Measurements from ENCODE around the gene SLC25A11. TPM values are rescaled to one million over a fixed set of nuclear protein-coding genes. Genes with fewer than 3 reads are reported as not detected.
"Not testable (repeated sequence)": the region's sequence is repeated elsewhere in the genome, so short reads cannot be mapped to it uniquely, and the experiment has no call there.

Gene SLC25A11
- total and polyA plus RNA-seq, 4 experiments from 2014 or later: 43.5 to 101 (median 52.3) TPM

- peak overlapping the region in 2 of 7 donors; percentile 17 to 39 for H3K27ac Mint-ChIP-seq
- CTCF ChIA-PET (ENCODE audit: partially characterized antibody): interaction anchor here (1.2 to 1.4 kb wide), 2 partner anchors 17 to 24 kb away, joined by 3 to 7 read pairs; partner anchors contain the start of gene CHRNE
Observed at GRCh38 chr17:4926577-4927335, 13.1 kb downstream of the SLC25A11 start.

GRCh38 chr17:4921320-4921719 is 18.5 kb downstream of the SLC25A11 start:
- H3K27me3 Mint-ChIP-seq: no peaks in the 10 kb centered on the region
- no peaks in the 10 kb centered on the region for H3K36me3 ChIP-seq (ENCODE audit: insufficient read depth, low read length)
- no peaks in the 10 kb centered on the region for H3K36me3 Mint-ChIP-seq
- H3K4me3 Mint-ChIP-seq: no peak overlapping the region
- no peaks in the 10 kb centered on the region for H3K4me1 ChIP-seq (ENCODE audit: insufficient read depth, low read length)
- ChIA-PET POLR2A (ENCODE audit: partially characterized antibody) (interaction anchor here (0.6 kb wide), 1 partner anchor 168 kb away, joined by 4 read pairs; no protein-coding TSS in a partner anchor), CTCF (ENCODE audit: partially characterized antibody) (interaction anchor here (1.3 to 4.2 kb wide), 2 partner anchors 12 to 66 kb away, joined by 3 to 14 read pairs; partner anchors contain the start of gene CAMTA2)
- intact Hi-C loops (cut with micrococcal nuclease): no loop called here
- H3K27ac Mint-ChIP-seq: no peak overlapping the region
- H3K9me3 Mint-ChIP-seq: no peaks in the 10 kb centered on the region
- H3K27me3 ChIP-seq (ENCODE audit: insufficient read depth, low read length): no peaks in the 10 kb centered on the region
- H3K9me3 ChIP-seq (ENCODE audit: control insufficient read depth in 1 of 2, low read length in 2 of 2): no peaks in the 10 kb centered on the region
- no peak for DNase-seq
- no peak overlapping the region for H3K4me3 ChIP-seq (ENCODE audit: low read length in 2 of 2)
- H3K4me1 Mint-ChIP-seq: no peaks in the 10 kb centered on the region
- H3K27ac ChIP-seq (ENCODE audit: low read depth, low read length): no peak overlapping the region

More at GRCh38 chr17:4926577-4927335, 13.1 kb downstream of the SLC25A11 start:
- DNase-seq; H3K9me3 ChIP-seq (ENCODE audit: control insufficient read depth in 1 of 2, low read length in 2 of 2); intact Hi-C loops (cut with micrococcal nuclease); H3K9me3 Mint-ChIP-seq; H3K4me3 ChIP-seq (ENCODE audit: low read length in 2 of 2); H3K27me3 ChIP-seq (ENCODE audit: insufficient read depth, low read length); H3K27ac ChIP-seq (ENCODE audit: low read depth, low read length); H3K36me3 Mint-ChIP-seq; H3K4me1 ChIP-seq (ENCODE audit: insufficient read depth, low read length); H3K36me3 ChIP-seq (ENCODE audit: insufficient read depth, low read length); H3K27me3 Mint-ChIP-seq; H3K4me3 Mint-ChIP-seq: not testable (repeated sequence)
- POLR2A ChIA-PET (ENCODE audit: partially characterized antibody): interaction anchor here (0.8 to 1.4 kb wide), 3 partner anchors 13 to 21 kb away, joined by 3 to 5 read pairs (median 4); partner anchors contain the start of genes RNF167 and SLC25A11
- H3K4me1 Mint-ChIP-seq: peaks cover 0 to 12% (median 5%) of the 10 kb centered on the region in 4 donors

- H3K4me3 ChIP-seq (ENCODE audit: low read length in 2 of 2): no peak overlapping the region
- ChIA-PET POLR2A (ENCODE audit: partially characterized antibody) (interaction anchor here (0.6 kb wide), 2 partner anchors 45 to 1098 kb away, joined by 3 to 4 read pairs; no protein-coding TSS in a partner anchor), CTCF (ENCODE audit: partially characterized antibody) (interaction anchor here (1.3 to 4.2 kb wide), 2 partner anchors 11 to 67 kb away, joined by 3 to 14 read pairs; partner anchors contain the start of gene CAMTA2)
- no peaks in the 10 kb centered on the region for H3K9me3 ChIP-seq (ENCODE audit: control insufficient read depth in 1 of 2, low read length in 2 of 2)
- no peaks in the 10 kb centered on the region for H3K4me1 ChIP-seq (ENCODE audit: insufficient read depth, low read length)
- H3K4me1 Mint-ChIP-seq: no peaks in the 10 kb centered on the region
- H3K27me3 ChIP-seq (ENCODE audit: insufficient read depth, low read length): no peaks in the 10 kb centered on the region
- no peaks in the 10 kb centered on the region for H3K27me3 Mint-ChIP-seq
- no peaks in the 10 kb centered on the region for H3K36me3 Mint-ChIP-seq
- H3K27ac ChIP-seq (ENCODE audit: low read depth, low read length): no peak overlapping the region
- H3K27ac Mint-ChIP-seq: no peak overlapping the region
- no peaks in the 10 kb centered on the region for H3K36me3 ChIP-seq (ENCODE audit: insufficient read depth, low read length)
- intact Hi-C loops (cut with micrococcal nuclease): no loop called here
- H3K4me3 Mint-ChIP-seq: no peak overlapping the region
- no peaks in the 10 kb centered on the region for H3K9me3 Mint-ChIP-seq
- no peak for DNase-seq
Observed at GRCh38 chr17:4920351-4921048, 19.3 kb downstream of the SLC25A11 start.

- Mint-ChIP-seq H3K9me3 (no peaks in the 10 kb centered on the region), H3K27me3 (no peaks in the 10 kb centered on the region), H3K36me3 (no peaks in the 10 kb centered on the region), H3K27ac (peak overlapping the region in 2 of 7 donors; percentile 6 to 91), H3K4me3 (no peak overlapping the region), H3K4me1 (no peaks in the 10 kb centered on the region)
- H3K36me3 ChIP-seq (ENCODE audit: insufficient read depth, low read length): no peaks in the 10 kb centered on the region
- ChIA-PET CTCF (ENCODE audit: partially characterized antibody) (interaction anchor here (1.4 to 4.2 kb wide), 2 partner anchors 10 to 68 kb away, joined by 5 to 14 read pairs; partner anchors contain the start of gene CAMTA2), POLR2A (ENCODE audit: partially characterized antibody) (interaction anchor here (0.5 kb wide), 1 partner anchor 163 kb away, joined by 4 read pairs; no protein-coding TSS in a partner anchor)
- H3K27me3 ChIP-seq (ENCODE audit: insufficient read depth, low read length): no peaks in the 10 kb centered on the region
- no peak overlapping the region for H3K4me3 ChIP-seq (ENCODE audit: low read length in 2 of 2)
- intact Hi-C loops (cut with micrococcal nuclease): no loop called here
- no peaks in the 10 kb centered on the region for H3K4me1 ChIP-seq (ENCODE audit: insufficient read depth, low read length)
- no peaks in the 10 kb centered on the region for H3K9me3 ChIP-seq (ENCODE audit: control insufficient read depth in 1 of 2, low read length in 2 of 2)
- DNase-seq: no peak
- H3K27ac ChIP-seq (ENCODE audit: low read depth, low read length): no peak overlapping the region
Observed at GRCh38 chr17:4919511-4920047, 20.3 kb downstream of the SLC25A11 start.

GRCh38 chr17:4914551-4914950 is 25.3 kb downstream of the SLC25A11 start:
- H3K4me1 Mint-ChIP-seq; H3K4me1 ChIP-seq (ENCODE audit: insufficient read depth, low read length); H3K4me3 Mint-ChIP-seq; DNase-seq; H3K9me3 Mint-ChIP-seq; H3K27ac ChIP-seq (ENCODE audit: low read depth, low read length); H3K36me3 Mint-ChIP-seq; H3K27me3 Mint-ChIP-seq; H3K27ac Mint-ChIP-seq; intact Hi-C loops (cut with micrococcal nuclease); H3K36me3 ChIP-seq (ENCODE audit: insufficient read depth, low read length); CTCF ChIA-PET (ENCODE audit: partially characterized antibody); H3K27me3 ChIP-seq (ENCODE audit: insufficient read depth, low read length); H3K9me3 ChIP-seq (ENCODE audit: control insufficient read depth in 1 of 2, low read length in 2 of 2); H3K4me3 ChIP-seq (ENCODE audit: low read length in 2 of 2): not testable (repeated sequence)
- POLR2A ChIA-PET (ENCODE audit: partially characterized antibody): interaction anchor here (1.0 kb wide), 1 partner anchor 26 kb away, joined by 3 read pairs; the partner anchor contains the start of genes RNF167 and SLC25A11

GRCh38 chr17:4913994-4914393 is 25.9 kb downstream of the SLC25A11 start:
- Histone ChIP-seq H3K4me3 (ENCODE audit: low read length in 2 of 2) (no peak overlapping the region), H3K36me3 (ENCODE audit: insufficient read depth, low read length) (no peaks in the 10 kb centered on the region), H3K27ac (ENCODE audit: low read depth, low read length) (no peak overlapping the region), H3K27me3 (ENCODE audit: insufficient read depth, low read length) (no peaks in the 10 kb centered on the region), H3K4me1 (ENCODE audit: insufficient read depth, low read length) (peaks cover 7% of the 10 kb centered on the region), H3K9me3 (ENCODE audit: control insufficient read depth in 1 of 2, low read length in 2 of 2) (no peaks in the 10 kb centered on the region)
- Mint-ChIP-seq H3K4me3 (no peak overlapping the region), H3K9me3 (peaks cover 0 to 2% (median 0%) of the 10 kb centered on the region in 8 donors), H3K27me3 (no peaks in the 10 kb centered on the region), H3K27ac (no peak overlapping the region), H3K4me1 (no peaks in the 10 kb centered on the region), H3K36me3 (no peaks in the 10 kb centered on the region)
- CTCF ChIA-PET (ENCODE audit: partially characterized antibody): no interaction called here
- intact Hi-C loops (cut with micrococcal nuclease): no loop called here
- DNase-seq: no peak
- POLR2A ChIA-PET (ENCODE audit: partially characterized antibody): interaction anchor here (1.0 kb wide), 1 partner anchor 26 kb away, joined by 3 read pairs; the partner anchor contains the start of genes RNF167 and SLC25A11
